Body of pancreas (tissue), 4 donors: ENCODE measurements around the gene KIDINS220.

Source experiments
- CTCF ChIP-seq, 7 experiments: fragments of 450-650 bp in 4 of 7; fragments of 200-600 bp in 3 of 7; sonication (generic) in 3 of 7; IDR thresholded peaks; one replicate each; pipeline ENCODE4 v1.5.1; 2016 to 2019; ENCODE audit warnings: antibody characterized with exemption in 7 of 7
- POLR2A ChIP-seq, 3 donors: fragments of 450-650 bp; IDR thresholded peaks; one replicate each; pipeline ENCODE4 v1.6.1; 2016; ENCODE audit warnings: antibody characterized with exemption in 3 of 3, mild to moderate bottlenecking in 2 of 3

- TF ChIP-seq CTCF (IDR thresholded peaks at IDR 0.05) (no peak), POLR2A (IDR thresholded peaks at IDR 0.05) (no peak)
Measured at GRCh38 chr2:8756716-8757115, 80.7 kb downstream of the KIDINS220 start.
